Hepatocyte (in vitro differentiated cells): ENCODE measurements around the gene ADCYAP1R1. TPM values are rescaled to one million over a fixed set of nuclear protein-coding genes. Genes with fewer than 3 reads are reported as not detected.

Experiments
- DNase-seq: peaks from one replicate; pipeline ENCODE4 v3.0.0-alpha.2; 2016; ENCODE audit warnings: low spot score
- H2AFZ ChIP-seq: fragments of 200-600 bp; sonication (generic); 2 replicates; pipeline ENCODE4 v1.6.0; 2016; ENCODE audit warnings: antibody characterized with exemption, mild to moderate bottlenecking
- H3K27ac ChIP-seq: fragments of 200-600 bp; sonication (generic); 2 replicates; pipeline ENCODE4 v1.5.1; 2016; ENCODE audit warnings: mild to moderate bottlenecking
- H3K27me3 ChIP-seq: fragments of 200-600 bp; sonication (generic); 2 replicates; pipeline ENCODE4 v1.6.1; 2016
- H3K36me3 ChIP-seq: fragments of 200-600 bp; sonication (generic); replicated peaks from 2 replicates; pipeline ENCODE4 v1.5.1; 2016; ENCODE audit warnings: low read depth; ENCODE audit not compliant: insufficient read depth
- H3K4me1 ChIP-seq: fragments of 200-600 bp; sonication (generic); 2 replicates; pipeline ENCODE4 v1.5.1; 2016; ENCODE audit warnings: mild to moderate bottlenecking, moderate library complexity; ENCODE audit not compliant: insufficient read depth
- H3K4me2 ChIP-seq: fragments of 200-600 bp; sonication (generic); 2 replicates; pipeline ENCODE4 v1.6.0; 2016
- H3K4me3 ChIP-seq: fragments of 200-600 bp; sonication (generic); 2 replicates; pipeline ENCODE4 v1.5.1; 2016; ENCODE audit warnings: mild to moderate bottlenecking
- H3K79me2 ChIP-seq: fragments of 200-600 bp; sonication (generic); 2 replicates; pipeline ENCODE4 v1.6.0; 2017; ENCODE audit warnings: mild to moderate bottlenecking
- H3K9me2 ChIP-seq: fragments of 200-600 bp; sonication (generic); replicated peaks from 2 replicates; pipeline ENCODE4 v1.6.0; 2017; ENCODE audit warnings: mild to moderate bottlenecking; ENCODE audit not compliant: insufficient read depth
- H3K9me3 ChIP-seq: fragments of 200-600 bp; sonication (generic); 2 replicates; pipeline ENCODE4 v1.5.1; 2016; ENCODE audit warnings: low read depth, mild to moderate bottlenecking
- H4K20me1 ChIP-seq: fragments of 200-600 bp; sonication (generic); 2 replicates; pipeline ENCODE4 v1.6.0; 2016; ENCODE audit warnings: mild to moderate bottlenecking; ENCODE audit not compliant: insufficient read depth, poor library complexity, severe bottlenecking
- EZH2 ChIP-seq: fragments of 200-600 bp; sonication (generic); IDR thresholded peaks from 2 replicates; pipeline ENCODE4 v1.6.1; 2016; ENCODE audit warnings: antibody characterized with exemption, mild to moderate bottlenecking, borderline replicate concordance
- EZH2phosphoT487 ChIP-seq: fragments of 200-600 bp; sonication (generic); IDR thresholded peaks from one replicate; pipeline ENCODE4 v1.6.1; 2018; ENCODE audit warnings: antibody characterized with exemption, mild to moderate bottlenecking, low read depth, moderate library complexity; ENCODE audit not compliant: unreplicated experiment, severe bottlenecking
- WGBS: methylation state at CpG from one replicate; pipeline ENCODE4 v1.1.6; 2016; ENCODE audit warnings: low lambda C conversion rate; ENCODE audit errors: missing lambda C conversion rate; 5-methylcytosine and 5-hydroxymethylcytosine counted together
- polyA plus RNA-seq: library from polyadenylated mRNA; unstranded; fragments of >200 nt; fragmentation: Nextera tagmentation; extraction: Ambion mirVana; gene quantifications from 2 replicates; pipeline ENCODE4 v1.2.1, GENCODE V29; 2016
- total RNA-seq: library from RNA; depleted of rRNA; stranded (reverse); fragments of >200 nt; gene quantifications from 2 replicates; pipeline ENCODE4 v1.2.3, GENCODE V29; 2014
- TF ChIP-seq, protein P1 (sequence below): fragments of 200-600 bp; sonication (generic); IDR thresholded peaks from 2 replicates; pipeline ENCODE4 v1.5.1; 2016; ENCODE audit warnings: antibody characterized with exemption, mild to moderate bottlenecking; ENCODE audit not compliant: poor library complexity

Gene ADCYAP1R1
- total and polyA plus RNA-seq, 2 experiments from 2014 or later = 0.10 TPM; not detected in 1

DNA sequence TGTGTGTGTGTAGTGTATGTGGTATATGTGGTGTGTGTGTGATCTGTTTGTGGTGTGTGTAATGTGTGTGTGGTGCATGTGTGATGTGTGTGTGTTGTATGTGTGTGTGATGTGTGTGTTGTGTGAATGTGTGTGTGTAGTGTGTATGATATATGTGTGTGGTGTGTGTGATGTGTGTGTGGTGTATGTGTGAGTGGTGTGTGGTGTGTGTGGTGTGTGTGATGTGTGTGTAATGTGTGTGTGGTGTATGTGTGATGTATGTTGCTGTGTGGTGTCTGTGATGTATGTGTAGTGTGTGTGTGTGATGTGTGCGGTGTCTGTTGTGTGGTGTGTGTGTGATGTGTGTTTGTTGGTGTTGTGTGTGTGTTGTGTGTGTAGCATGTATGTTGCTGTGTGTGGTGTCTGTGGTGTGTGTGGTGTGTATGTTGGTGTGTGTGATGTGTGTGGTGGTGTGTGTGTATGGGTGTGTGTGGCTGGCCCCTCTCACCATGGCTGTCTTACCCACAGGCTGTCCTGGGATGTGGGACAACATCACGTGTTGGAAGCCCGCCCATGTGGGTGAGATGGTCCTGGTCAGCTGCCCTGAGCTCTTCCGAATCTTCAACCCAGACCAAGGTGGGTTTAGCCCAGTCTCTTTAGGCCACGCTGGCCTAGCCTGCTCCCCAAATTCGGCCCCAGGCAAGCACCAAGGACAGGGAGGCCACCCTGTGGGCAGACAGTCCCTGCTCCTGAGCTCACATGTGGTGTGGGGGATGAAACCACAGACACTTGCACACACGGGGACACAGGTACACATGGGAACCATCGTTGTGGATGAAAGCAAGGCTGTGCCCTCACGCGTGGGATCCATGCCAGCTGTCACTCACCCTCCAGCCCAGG lies 25.6 kb downstream of the ADCYAP1R1 start:
- H3K4me3 ChIP-seq = no peak overlapping the region
- H4K20me1 ChIP-seq = no peaks in the 10 kb centered on the region
- peaks cover 28% of the 10 kb centered on the region for H3K27me3 ChIP-seq
- no peaks in the 10 kb centered on the region for H3K9me2 ChIP-seq
- H2AFZ ChIP-seq = no peak overlapping the region
- H3K4me2 ChIP-seq = no peak overlapping the region
- no peak overlapping the region for H3K27ac ChIP-seq
- 86% methylated on average over 10 of the region's 10 CpGs for WGBS
- H3K4me1 ChIP-seq = no peaks in the 10 kb centered on the region
- H3K36me3 ChIP-seq = no peaks in the 10 kb centered on the region
- no peaks in the 10 kb centered on the region for H3K79me2 ChIP-seq
- no peak for DNase-seq
- no peaks in the 10 kb centered on the region for H3K9me3 ChIP-seq
- TF ChIP-seq EZH2phosphoT487 = no peak
- TF ChIP-seq, protein P1, sequence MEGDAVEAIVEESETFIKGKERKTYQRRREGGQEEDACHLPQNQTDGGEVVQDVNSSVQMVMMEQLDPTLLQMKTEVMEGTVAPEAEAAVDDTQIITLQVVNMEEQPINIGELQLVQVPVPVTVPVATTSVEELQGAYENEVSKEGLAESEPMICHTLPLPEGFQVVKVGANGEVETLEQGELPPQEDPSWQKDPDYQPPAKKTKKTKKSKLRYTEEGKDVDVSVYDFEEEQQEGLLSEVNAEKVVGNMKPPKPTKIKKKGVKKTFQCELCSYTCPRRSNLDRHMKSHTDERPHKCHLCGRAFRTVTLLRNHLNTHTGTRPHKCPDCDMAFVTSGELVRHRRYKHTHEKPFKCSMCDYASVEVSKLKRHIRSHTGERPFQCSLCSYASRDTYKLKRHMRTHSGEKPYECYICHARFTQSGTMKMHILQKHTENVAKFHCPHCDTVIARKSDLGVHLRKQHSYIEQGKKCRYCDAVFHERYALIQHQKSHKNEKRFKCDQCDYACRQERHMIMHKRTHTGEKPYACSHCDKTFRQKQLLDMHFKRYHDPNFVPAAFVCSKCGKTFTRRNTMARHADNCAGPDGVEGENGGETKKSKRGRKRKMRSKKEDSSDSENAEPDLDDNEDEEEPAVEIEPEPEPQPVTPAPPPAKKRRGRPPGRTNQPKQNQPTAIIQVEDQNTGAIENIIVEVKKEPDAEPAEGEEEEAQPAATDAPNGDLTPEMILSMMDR = no peak
- no peak for TF ChIP-seq EZH2

DNA sequence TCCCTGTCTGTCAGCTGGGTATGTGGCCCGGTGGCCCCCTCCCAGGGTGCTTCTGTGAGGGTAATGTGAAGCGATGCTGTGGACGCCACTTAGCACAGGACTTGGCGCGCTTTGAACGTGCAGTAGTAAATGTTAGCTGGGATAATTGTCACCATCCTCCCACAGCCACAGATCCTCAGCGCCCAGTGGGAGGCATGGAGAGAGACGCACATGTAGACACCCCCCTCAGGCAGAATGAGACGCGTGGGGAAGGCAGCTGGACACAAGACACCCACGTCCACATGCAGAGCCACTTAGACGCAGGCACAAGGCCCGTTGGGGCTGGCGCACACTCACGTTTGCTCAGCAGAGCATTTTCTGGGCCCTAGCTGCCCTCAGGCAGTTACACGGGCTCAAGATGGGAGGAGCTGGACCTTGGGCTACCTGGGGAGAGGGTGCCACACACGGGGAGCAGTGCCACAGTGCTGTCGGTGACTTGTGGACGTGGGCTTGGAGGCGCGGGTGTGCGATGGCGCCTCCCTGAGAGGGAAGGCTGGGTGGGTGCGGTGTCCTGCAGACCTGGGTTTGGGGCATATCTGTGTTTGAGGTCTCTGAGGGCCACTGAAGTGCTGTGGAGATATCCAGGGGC lies 26.4 kb downstream of the ADCYAP1R1 start:
- H2AFZ ChIP-seq = no peak overlapping the region
- H3K27ac ChIP-seq = no peak overlapping the region
- no peaks in the 10 kb centered on the region for H3K79me2 ChIP-seq
- no peaks in the 10 kb centered on the region for H3K9me3 ChIP-seq
- no peak overlapping the region for H3K4me2 ChIP-seq
- no peaks in the 10 kb centered on the region for H3K36me3 ChIP-seq
- H4K20me1 ChIP-seq = no peaks in the 10 kb centered on the region
- H3K4me3 ChIP-seq = no peak overlapping the region
- H3K9me2 ChIP-seq = no peaks in the 10 kb centered on the region
- peaks cover 28% of the 10 kb centered on the region for H3K27me3 ChIP-seq
- no peak for DNase-seq
- H3K4me1 ChIP-seq = no peaks in the 10 kb centered on the region
- TF ChIP-seq, protein P1 = no peak
- TF ChIP-seq EZH2phosphoT487 = no peak
- WGBS = 94% methylated on average over 24 of the region's 24 CpGs

DNA sequence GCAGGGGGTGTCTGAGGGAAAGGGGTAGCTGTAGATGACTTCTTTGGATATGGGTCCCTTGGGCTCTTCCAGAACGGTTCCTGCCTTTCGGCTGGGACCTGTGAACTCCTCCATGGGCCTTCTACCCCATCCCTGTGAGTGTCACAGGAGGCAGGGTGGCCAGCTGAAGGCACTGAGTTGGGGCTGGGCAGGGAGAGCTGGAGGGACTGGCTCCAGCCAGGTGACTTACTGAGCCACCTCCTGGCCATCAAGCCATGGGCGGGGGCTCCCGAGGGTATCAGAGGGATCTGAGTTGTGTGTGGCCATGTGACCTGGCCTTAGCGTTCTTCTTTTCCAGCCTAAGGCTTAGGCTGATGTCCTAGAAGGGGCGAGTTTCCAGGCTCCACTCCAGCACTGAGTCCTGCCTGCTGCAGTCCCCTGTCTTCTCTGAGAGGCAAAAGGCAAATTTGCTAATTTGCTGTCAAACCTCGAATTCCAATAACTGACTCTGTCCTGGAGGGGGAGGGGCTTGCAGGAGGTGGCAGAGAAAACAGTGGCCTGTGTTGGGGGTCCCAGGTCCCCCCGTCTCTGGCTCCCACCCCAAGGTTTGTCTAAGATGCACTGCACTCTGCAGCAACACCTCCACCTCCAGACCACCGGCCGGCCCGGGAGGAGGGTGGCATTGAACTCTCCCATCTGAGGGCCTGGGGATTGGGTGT lies 27.2 kb downstream of the ADCYAP1R1 start:
- H3K27me3 ChIP-seq = peaks cover 28% of the 10 kb centered on the region
- 72% methylated on average over 11 of the region's 11 CpGs for WGBS
- no peaks in the 10 kb centered on the region for H3K9me2 ChIP-seq
- H3K36me3 ChIP-seq = no peaks in the 10 kb centered on the region
- no peak for DNase-seq
- no peaks in the 10 kb centered on the region for H3K9me3 ChIP-seq
- H2AFZ ChIP-seq = no peak overlapping the region
- no peak overlapping the region for H3K4me3 ChIP-seq
- no peak overlapping the region for H3K27ac ChIP-seq
- H3K4me1 ChIP-seq = no peaks in the 10 kb centered on the region
- TF ChIP-seq EZH2phosphoT487 (no peak), EZH2 (no peak)
- TF ChIP-seq, protein P1 = no peak
- no peaks in the 10 kb centered on the region for H3K79me2 ChIP-seq
- H4K20me1 ChIP-seq = no peaks in the 10 kb centered on the region
- no peak overlapping the region for H3K4me2 ChIP-seq
